ENCODE results near the gene JPH3.

JPH3 gene

GRCh38 chr16:87563022-87563421 lies 39.3 kb upstream of the JPH3 start:
- no peak overlapping the region for H3K27ac Mint-ChIP-seq
- no peak for TF ChIP-seq CTCF (IDR thresholded peaks at IDR 0.05; ENCODE audit: unreplicated experiment in 3 of 3)
- no peaks in the 10 kb centered on the region for H3K4me1 Mint-ChIP-seq
- H3K27me3 Mint-ChIP-seq (ENCODE audit: low read depth): peaks cover 22% of the 10 kb centered on the region
- H3K36me3 Mint-ChIP-seq (ENCODE audit: low read depth): no peaks in the 10 kb centered on the region
- no peaks in the 10 kb centered on the region for H3K9me3 Mint-ChIP-seq
- no peak overlapping the region for H3K4me3 Mint-ChIP-seq

- Mint-ChIP-seq H3K27ac (no peak overlapping the region), H3K9me3 (no peaks in the 10 kb centered on the region), H3K36me3 (ENCODE audit: low read depth) (no peaks in the 10 kb centered on the region), H3K4me1 (no peaks in the 10 kb centered on the region), H3K27me3 (ENCODE audit: low read depth) (peaks cover 22% of the 10 kb centered on the region), H3K4me3 (no peak overlapping the region)
- TF ChIP-seq CTCF (IDR thresholded peaks at IDR 0.05; ENCODE audit: unreplicated experiment in 3 of 3): no peak
These were observed 38.4 kb upstream of the JPH3 start for GRCh38 chr16:87563714-87564523.

- Mint-ChIP-seq H3K4me1 (no peaks in the 10 kb centered on the region), H3K27me3 (ENCODE audit: low read depth) (peaks cover 22% of the 10 kb centered on the region), H3K27ac (no peak overlapping the region), H3K4me3 (no peak overlapping the region), H3K9me3 (no peaks in the 10 kb centered on the region), H3K36me3 (ENCODE audit: low read depth) (no peaks in the 10 kb centered on the region)
- TF ChIP-seq CTCF (IDR thresholded peaks at IDR 0.05; ENCODE audit: unreplicated experiment in 3 of 3): no peak
These were observed 37.9 kb upstream of the JPH3 start for GRCh38 chr16:87564524-87564778.

- no peak for TF ChIP-seq CTCF (IDR thresholded peaks at IDR 0.05; ENCODE audit: unreplicated experiment in 3 of 3)
- H3K9me3 Mint-ChIP-seq: no peaks in the 10 kb centered on the region
- no peak overlapping the region for H3K4me3 Mint-ChIP-seq
- H3K27ac Mint-ChIP-seq: no peak overlapping the region
- peaks cover 18% of the 10 kb centered on the region for H3K27me3 Mint-ChIP-seq (ENCODE audit: low read depth)
- peaks cover 12% of the 10 kb centered on the region for H3K4me1 Mint-ChIP-seq
- H3K36me3 Mint-ChIP-seq (ENCODE audit: low read depth): no peaks in the 10 kb centered on the region
These were observed 32.4 kb upstream of the JPH3 start for GRCh38 chr16:87569601-87570571.

- peaks cover 21% of the 10 kb centered on the region for H3K27me3 Mint-ChIP-seq (ENCODE audit: low read depth)
- H3K9me3 Mint-ChIP-seq: no peaks in the 10 kb centered on the region
- H3K27ac Mint-ChIP-seq: no peak overlapping the region
- H3K4me3 Mint-ChIP-seq: no peak overlapping the region
- H3K4me1 Mint-ChIP-seq: peaks cover 16% of the 10 kb centered on the region
- no peak for TF ChIP-seq CTCF (IDR thresholded peaks at IDR 0.05; ENCODE audit: unreplicated experiment in 3 of 3)
- no peaks in the 10 kb centered on the region for H3K36me3 Mint-ChIP-seq (ENCODE audit: low read depth)
These were observed 31.8 kb upstream of the JPH3 start for GRCh38 chr16:87570572-87570937.
